NCI-H1417 treated with DMSO at 0.1 percent for 48 hours (cell line): ENCODE results near the gene SMCO2.
A peak's percentile ranks its signal among the peaks of the same experiment; 100 is the strongest.

ENCODE experiments used
- DNase-seq: peaks from one replicate; lab custom pipeline; 2025; lab: John Stamatoyannopoulos, UW

SMCO2 gene

DNA sequence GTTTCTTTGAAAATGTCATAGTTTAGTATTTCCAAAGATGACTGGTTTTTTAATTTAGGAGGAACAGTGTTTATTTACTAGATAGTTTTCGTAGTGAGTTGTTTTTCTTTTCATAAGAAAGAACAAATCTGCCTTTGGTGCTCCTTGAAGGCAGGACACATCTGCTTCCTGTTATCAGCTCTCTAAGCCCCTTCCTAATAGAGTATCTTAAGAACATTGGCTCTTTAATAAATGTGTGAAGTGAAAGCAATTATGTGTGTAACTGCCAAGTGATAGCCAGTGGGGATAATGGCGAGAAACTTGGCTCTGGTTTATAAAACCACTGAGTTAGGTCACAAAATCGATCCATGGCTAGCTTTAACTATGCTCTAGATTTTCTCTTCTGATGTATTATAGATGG, 54.0 kb downstream of the SMCO2 start:
- DNase-seq = no peak

DNA sequence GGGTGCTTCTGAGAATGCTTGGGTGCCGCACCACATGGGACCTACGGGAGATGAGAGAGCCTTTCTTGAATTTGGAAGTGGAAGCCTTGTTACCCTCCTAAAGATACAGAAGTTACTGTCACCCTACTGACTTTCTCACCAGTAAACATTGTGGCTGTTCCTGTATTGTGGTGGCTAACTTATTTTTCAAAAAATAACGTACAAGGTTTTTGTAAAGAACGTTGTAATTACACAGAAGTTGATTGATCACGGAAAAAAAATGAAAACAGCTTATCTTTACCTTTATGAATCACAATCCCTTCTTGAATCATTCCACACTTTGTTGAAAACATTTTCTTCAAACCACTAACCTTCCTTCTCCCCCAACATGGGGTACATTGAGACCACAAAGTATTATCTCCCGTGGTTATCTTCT, 55.5 kb downstream of the SMCO2 start:
- no peak for DNase-seq

DNA sequence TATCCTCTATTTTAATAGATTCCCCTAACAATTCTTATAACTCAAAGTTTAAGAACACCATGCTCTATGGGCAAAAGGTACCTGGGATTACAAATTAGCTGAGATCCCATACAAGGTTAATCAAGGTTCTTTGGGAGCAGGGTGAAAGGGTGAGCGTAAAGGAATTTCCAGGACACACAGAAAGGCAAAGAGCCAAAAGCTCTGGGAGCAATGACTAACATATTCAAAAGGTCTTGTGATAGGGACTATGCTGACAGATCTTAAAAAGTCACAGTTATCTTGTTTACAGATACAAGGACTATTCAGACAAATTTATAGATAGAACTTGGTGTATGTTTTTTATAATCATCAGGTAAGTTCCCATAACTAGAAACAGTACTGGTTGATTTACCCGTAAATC, 58.0 kb downstream of the SMCO2 start:
- DNase-seq = no peak

DNA sequence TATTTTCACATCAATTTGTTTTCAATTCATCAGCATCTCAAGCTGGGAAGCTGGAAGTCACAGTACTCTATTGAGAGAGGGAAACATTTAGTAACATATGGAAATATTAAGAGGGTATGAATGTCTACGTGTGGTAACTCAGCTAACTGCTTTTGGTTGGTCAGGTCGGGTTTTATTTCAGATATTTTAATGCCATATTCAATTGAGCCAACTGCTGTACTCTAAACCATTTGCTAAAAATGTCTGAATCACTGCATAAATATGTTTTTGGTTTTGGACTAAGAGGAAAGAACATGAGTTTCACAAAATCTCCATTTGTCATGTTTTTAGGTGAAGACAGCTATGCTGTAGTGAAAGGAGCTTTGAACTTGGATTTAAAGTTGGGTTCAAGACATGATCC, 58.6 kb downstream of the SMCO2 start:
- DNase-seq = no peak

DNA sequence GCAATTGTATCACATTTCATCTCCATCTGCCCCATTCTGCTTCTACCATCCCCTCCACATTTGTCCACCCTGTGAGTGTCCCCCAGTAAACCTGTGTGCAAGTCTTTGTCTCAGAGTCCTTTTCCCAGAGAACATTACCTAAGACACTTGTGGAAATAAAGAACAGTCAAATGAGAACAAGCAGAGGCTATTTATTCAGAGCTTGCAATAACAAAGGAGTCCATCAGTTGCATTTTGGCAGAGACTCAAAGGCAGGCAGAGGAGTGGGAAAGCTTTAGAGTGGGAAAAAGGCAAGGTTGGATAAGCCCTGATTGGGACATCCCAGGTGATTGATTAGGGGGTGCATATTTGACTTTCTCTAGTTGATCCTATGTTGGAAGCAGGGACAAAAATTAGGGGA, 59.2 kb downstream of the SMCO2 start:
- no peak for DNase-seq

DNA sequence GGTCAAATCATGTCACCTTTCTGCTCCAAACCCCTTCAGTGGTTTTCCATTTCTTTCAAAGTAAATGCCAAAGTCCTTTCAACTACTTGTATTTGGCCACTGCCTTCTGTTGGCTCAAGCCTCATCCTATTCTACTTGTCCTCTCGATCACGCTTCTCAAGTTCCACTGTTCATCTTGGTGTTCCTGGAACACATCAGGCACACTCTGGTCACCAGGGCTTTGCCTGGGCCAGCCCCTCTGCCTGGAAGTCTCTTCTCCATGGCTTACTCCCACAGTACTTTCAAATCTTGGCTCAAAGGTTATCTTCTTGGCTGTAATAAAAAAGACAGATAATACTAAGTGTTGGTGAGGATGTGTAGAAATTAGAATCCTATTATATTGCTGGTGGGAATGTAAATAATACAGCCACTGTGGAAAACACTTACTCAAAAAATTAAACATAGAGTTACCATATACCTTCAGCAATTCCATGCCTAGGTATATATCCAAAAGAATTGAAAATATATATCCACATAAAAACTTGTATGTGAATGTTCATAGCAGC, 60.2 kb downstream of the SMCO2 start:
- no peak for DNase-seq

DNA sequence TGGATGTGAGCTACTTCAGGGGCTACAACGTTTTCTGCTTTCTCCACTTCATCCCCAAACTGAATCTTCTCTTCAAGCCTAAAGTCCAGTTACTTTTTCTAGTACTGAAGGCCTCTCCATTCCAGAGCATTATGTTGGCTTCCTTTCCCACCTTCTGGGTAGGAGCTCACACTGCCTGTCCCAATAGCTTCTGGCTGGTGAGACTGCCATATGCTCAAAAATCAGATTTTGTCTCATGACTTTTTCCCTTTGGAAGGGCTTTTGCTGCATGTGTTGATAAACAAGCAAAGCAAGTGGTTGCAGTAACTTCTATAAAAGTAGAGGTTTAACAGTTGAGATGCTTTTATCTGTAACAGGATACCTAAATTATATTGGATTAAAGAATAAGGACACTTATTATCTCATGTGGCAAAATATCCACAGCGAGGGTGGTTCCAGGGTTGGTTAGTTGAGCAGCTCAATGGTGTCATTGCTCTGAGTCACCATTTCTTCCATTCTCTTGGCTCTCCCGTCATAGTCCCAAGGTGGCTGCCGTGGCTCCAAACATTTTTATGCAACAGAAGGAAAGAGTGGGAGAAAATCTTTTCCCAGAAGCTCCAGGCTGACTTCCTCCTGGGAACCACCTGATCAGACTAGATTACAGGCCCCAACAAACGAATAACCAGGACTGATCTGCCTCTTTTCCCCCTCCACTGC, 62.3 kb downstream of the SMCO2 start:
- DNase-seq = no peak

DNA sequence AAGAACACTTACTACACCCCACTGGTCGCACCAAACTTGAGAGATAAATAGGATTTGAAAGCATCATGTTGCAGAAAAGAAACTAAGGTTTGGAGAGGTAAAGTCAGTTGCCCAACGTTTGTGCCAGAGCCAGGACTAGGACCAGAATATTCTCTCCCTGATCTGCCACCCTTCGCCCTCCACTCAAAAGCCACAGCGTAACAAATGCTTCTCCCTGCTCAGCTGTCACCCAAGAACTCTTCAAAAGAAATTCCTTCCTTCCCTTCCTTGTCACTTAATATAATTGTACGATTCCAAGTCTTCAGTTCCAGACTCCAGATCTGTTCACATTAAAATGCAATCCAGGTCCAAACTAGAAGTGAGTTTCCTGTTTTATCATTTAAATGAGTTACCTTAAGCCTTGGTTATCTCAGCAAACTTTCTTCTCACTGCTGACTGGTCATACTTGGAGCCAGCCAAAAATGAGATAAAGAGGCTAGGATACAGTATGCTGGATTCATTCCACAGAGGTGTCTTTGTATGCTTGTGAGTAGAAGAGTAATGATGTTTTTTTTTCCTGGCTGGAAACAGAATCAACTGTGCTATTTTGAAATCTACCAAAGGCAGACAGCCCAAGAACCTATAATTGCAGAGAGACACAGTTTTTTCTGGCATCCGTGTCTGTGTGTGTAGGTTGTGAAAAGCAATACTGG, 64.6 kb downstream of the SMCO2 start:
- no peak for DNase-seq

DNA sequence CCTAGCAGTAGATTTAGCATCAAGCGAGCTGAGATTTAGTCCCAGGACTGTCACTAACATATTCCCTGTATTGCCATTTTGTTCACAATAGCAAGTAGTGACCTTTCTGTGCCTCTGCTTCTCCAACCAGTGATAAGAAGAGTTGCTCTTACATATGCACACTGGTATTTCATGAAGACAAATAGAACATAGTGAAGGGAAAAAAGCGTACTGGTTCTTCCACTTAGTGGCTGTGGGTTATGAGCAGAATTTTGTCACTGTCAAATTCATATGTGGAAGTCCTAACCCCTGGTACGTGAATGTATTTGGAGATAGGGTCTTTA, 65.1 kb downstream of the SMCO2 start:
- no peak for DNase-seq

DNA sequence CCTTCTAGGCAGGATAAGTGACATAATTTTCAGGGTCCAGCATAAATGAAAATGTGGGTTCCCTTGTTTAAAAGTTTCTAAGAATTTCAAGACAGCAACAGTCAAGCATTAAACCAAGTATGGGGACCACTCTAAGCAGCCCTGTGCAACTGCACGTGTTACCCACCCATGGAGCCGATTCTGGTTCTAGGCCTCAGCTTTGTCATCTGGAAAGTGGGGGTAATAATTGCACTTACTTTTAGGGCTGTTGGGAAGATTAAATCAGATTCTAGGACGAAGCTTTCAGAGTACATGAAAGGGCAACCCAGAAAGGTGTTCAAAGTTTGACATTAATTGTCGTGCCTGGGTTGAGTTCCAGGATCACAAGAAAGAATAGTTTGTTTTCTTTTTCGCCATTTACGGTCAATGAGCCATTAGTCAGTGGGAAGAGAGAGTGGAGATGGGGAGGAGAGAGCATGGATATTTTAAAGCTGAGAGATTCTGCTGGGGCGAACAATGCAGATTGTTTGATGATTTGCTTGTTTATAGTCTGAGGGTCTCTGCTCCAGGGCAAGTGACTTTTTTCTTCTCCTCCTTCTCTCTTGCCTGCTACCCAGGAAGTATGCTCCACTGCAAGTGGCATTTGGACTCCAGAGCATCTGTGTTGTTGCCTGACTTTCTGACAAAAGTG, 66.8 kb downstream of the SMCO2 start:
- DNase-seq = no peak

DNA sequence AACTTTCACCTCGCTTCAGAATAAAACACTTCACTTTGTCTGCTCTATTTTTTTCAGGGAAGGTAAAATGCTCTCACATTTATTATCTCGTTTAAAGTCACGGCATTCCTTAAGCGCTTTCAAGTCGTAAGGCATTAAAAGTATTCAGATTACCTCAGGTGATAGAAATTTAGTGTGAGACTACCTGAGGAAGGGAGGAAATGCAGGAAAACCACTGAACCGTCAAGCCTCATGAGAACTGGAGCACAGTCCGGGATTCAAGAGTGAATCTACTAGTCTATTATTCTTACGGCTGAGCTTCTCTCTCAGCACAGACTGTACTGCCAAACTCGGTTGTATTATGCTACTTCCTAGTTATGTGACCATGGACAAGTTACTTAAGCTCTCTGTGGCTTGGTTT, 69.1 kb downstream of the SMCO2 start:
- no peak for DNase-seq

DNA sequence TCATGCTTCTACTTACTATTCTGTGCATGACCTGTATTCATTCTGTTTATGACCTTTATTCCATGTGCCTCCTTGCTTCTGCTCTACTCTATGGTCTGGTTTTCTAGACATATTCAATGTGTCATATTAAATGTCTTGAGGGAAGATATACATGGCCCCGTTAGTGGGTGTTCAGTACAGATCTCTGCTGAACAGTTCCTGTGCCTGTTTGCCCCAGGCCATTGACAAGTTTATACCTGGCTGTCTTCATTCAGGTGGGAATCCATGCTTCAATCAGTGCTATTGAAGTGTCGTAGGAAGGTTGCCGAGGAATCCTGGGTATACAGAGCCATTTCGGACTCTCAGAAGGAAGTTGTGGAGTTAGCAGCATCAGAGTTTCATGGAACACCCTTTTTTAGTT, 70.1 kb downstream of the SMCO2 start:
- no peak for DNase-seq

DNA sequence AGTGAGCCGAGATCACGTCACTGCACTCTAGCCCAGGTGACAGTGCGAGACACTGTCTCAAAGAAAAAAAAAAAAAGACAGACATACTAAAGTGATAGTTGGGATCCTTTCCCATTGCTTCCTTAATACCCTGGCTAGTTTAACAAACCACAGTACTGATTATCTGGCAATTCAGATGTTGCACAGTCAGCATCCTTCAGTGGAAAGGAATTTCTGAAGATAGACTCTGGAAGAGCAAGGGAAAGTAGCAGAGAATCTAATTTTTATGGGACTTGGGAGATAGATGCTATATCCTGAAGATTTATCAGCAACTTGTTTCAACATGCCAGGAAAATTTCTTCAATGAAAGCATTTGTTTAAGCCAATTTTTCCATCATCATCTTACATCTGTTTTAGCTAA, 71.0 kb downstream of the SMCO2 start:
- no peak for DNase-seq

DNA sequence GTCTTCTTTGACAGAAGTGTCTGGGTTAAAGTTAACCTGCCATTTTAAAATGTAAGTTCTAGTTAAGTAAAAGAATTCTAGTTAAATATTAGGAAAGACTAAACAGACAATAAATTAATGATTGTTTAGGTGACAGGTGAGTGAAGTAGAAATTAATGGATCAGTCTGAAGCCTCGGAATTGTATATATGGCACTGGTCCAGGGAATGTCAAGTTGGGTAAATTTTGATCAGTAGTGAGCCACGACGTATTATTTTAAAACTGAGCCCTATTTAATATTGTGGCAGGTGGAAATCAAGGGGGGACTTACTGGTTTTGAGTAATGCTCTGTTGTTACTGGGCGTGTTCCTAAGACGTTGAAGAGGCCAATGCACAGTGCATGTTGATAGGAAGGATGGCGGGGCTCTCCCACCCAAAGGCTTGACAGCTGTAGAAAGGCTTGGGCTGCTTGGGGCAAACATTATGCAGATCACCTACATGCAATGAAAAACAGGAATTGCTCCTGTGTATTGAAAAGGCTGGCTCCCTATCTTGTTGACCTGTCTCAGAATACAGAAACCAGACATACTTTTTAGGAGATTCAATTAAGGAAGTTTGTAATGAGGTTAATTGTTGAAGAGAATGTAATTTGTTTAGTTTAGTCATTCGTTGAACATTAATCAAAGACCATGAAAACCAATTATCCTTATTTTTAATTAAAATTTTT, 71.6 kb downstream of the SMCO2 start:
- no peak for DNase-seq

DNA sequence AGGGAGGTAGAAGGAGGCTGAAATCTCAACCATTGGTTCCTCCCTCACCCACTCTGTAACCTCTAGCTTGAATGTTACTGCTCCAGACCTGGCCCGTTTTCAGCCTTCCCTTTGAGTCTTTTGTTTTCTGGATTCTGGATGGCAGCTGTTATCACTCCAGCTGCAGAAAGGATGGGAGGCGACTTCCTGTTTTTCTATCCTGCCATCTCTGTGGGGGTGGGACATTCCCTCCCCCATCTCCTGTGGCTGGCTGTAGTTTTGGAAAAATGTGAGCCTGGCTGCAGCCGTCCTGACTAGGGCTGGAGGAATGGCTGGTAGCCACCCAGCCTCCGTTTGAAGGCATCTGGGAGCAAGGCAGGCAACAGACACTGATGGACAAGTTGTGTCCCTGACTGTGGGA, 74.5 kb downstream of the SMCO2 start:
- DNase-seq = no peak

DNA sequence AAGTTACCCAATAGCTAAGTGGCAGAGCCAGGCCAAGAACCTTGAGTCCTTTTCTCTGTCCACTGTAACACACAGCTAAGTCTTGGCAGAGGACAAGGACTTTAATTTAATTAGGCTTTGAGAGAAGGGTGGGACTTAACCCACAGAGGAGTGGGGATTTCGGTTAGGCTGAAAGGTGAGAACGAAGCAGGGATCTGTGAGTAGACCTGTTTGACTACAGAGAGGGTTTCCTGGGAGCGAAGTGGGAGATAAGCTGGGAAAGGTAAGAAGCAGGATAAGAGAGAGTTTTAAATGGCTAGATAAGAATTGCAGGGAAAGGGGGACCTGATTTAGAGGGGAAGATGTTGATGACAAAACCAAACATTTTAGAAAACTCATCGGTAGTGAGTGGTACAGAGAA, 75.4 kb downstream of the SMCO2 start:
- no peak for DNase-seq

DNA sequence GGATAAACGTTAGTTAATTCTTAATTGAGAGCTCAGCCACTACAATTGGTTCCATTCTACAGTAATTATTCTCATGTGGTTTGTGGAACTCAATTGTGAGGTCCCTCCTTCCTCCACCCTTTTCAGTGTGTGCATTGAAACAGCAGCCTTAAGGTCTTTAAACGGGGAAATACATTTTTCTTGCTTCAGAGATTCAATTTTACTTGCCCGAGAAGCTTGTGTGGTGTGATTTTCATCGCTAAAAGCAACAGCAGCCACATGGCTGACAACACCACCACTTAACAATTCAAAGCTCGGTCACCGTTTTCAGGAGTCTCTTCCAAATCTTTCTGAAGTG, 76.7 kb downstream of the SMCO2 start:
- no peak for DNase-seq

DNA sequence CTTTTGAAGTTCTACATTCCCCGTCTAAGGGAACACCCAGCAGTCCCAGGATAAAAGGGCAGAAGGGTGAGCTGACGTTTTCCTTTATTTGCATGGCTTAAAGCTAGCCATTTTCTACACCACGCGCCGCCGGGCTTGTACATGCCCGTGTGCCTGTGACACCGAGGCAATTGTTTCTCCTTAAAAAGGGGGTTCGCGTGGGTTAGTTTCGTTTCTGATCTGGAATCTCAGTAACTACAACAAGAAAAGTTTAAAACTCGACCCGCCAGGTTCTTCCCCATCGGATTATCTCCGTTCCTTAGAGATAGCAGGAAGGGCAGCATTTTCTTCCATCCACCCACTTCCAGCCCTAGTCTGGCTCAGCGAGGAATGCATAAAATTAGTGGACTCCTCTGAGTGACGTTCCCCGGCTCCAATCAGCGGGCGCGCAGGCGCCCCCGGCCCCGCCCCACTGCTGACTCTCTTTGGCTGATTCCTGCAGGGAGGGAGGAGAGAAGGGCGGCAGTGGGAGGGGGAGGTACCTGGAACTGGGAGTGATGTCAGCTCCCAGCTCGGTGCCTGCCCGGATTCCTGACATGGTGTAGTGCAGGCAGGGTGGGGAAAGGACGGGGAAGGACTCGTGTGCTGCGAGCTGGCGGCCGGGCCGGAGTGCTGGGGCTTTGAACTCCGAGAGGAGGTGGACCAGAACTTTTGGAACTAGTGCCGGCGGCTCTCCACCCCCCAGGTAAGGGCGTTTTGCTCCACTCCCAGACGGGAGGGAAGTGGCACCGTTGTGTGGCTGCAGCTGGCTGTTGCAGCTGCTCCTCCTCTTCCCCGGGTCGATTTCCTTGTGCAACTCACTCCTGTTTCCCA, 77.3 kb downstream of the SMCO2 start, which contains the start of gene PPFIBP1:
Gene PPFIBP1, plus strand, starts transcription at position 565 of the 852 bp plus-strand sequence. CDS start 109,191 bp downstream, outside the sequence.
- peak; percentile 85 for DNase-seq

DNA sequence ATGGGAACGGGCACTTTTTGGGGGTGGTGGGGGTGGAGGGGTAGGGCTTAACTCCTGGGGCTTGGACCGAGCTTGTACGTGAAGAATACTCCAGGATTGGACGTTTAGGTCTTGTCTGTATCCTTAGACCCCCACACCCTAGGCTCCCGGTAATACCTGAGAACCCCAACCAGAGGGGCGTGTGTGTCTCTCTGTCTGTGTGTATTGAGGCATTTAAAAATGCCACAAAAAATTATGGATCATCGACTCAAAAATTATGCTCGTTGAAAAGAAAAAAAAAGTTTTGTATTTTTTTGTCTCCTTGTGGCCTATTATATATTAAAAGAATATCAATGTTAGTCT, 77.9 kb downstream of the SMCO2 start:
- DNase-seq = no peak

DNA sequence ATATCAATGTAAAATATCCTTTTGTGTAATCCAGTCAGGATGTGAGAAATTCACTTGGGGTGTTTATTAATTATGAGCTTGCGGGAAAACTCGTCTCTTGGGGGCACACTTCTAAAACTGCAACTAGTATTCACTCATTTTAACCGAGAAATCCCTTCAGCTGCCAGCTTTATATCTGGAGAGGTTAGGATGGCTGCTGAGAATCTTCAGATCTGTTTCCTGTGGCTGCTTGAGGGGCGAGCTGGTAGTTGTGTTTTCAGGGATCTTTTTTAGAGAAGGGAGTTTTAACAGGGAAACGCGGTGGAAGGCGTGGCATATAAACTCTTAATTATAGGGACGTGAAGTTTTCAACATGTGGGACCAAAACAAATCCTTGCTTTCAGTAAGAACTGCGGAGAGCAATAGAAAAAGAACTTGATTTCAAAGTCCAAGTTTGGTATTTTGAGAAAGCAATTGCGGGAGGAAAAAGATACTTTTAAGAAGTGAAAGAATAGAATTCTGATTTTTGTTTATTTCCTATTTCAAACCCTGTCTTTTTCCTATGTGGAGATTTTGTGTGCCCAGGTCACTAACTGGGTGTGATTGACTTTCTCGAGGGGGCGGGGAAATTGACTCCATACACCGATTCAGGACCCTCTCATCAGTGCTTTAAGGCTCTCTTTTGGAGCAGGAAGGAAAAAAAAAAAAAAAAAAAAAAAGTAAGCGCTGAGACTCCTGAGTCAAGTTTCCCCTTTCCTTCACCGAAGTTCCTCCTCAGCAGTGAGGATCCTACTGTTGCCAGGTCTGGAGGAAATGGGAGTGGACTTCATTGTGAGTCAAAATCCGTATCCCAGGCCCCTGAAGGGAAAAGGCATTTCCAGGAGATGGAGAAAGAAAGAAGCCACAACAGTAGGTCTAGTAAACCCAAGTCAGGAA, 78.6 kb downstream of the SMCO2 start:
- no peak for DNase-seq

DNA sequence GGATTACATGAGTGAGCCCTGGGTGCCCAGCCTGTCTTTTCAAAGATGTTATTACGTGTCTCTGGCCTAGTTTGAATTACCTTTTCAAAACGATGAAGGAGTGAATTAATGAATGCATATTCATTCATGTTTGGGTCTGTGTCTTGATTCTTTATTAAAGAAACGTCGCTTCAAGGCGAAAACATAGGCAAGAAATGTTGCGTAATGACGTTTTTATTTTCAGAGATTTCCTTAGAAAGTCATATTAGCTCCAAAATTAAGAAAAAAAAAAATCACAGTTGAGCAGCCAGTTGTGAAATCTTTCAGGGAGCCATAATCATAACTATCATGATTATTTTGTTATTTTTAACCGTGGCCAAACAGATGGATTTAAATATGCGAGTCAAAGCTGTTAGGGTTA, 81.0 kb downstream of the SMCO2 start:
- DNase-seq = no peak
